ENCODE measurements around the gene AP1S1.

- TF ChIP-seq, protein P1, sequence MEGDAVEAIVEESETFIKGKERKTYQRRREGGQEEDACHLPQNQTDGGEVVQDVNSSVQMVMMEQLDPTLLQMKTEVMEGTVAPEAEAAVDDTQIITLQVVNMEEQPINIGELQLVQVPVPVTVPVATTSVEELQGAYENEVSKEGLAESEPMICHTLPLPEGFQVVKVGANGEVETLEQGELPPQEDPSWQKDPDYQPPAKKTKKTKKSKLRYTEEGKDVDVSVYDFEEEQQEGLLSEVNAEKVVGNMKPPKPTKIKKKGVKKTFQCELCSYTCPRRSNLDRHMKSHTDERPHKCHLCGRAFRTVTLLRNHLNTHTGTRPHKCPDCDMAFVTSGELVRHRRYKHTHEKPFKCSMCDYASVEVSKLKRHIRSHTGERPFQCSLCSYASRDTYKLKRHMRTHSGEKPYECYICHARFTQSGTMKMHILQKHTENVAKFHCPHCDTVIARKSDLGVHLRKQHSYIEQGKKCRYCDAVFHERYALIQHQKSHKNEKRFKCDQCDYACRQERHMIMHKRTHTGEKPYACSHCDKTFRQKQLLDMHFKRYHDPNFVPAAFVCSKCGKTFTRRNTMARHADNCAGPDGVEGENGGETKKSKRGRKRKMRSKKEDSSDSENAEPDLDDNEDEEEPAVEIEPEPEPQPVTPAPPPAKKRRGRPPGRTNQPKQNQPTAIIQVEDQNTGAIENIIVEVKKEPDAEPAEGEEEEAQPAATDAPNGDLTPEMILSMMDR (IDR thresholded peaks at IDR 0.05 in 4 of 5, conservative IDR thresholded peaks at IDR 0.05 in 1 of 5) = no peak
- TF ChIP-seq POLR2A (IDR thresholded peaks at IDR 0.05) = no peak
These were observed 34.8 kb downstream of the AP1S1 start for GRCh38 chr7:101189109-101189508.

Data from gastrocnemius medialis (tissue), 4 donors.